Mesendoderm (in vitro differentiated cells): ENCODE results near the gene OLIG1. TPM values are rescaled to one million over a fixed set of nuclear protein-coding genes. Genes with fewer than 3 reads are reported as not detected.

ENCODE experiments used
- DNase-seq: peaks from one replicate; pipeline ENCODE4 v3.0.0; 2013
- H2AK5ac ChIP-seq: 2 replicates; pipeline ENCODE4 v1.6.1; 2013; ENCODE audit warnings: low read length, inconsistent platforms
- H2BK120ac ChIP-seq: 2 replicates; pipeline ENCODE4 v1.6.1; 2013; ENCODE audit warnings: low read depth, mild to moderate bottlenecking, low read length, moderate library complexity, mixed read lengths
- H2BK15ac ChIP-seq: replicated peaks from 2 replicates; pipeline ENCODE4 v1.6.1; 2013; ENCODE audit warnings: low read depth, mild to moderate bottlenecking, moderate library complexity
- H2BK5ac ChIP-seq: 2 replicates; pipeline ENCODE4 v1.6.1; 2013; ENCODE audit warnings: low read length, inconsistent platforms
- H3K18ac ChIP-seq: 2 replicates; pipeline ENCODE4 v1.6.1; 2013; ENCODE audit warnings: mild to moderate bottlenecking, low read length, mixed read lengths
- H3K23ac ChIP-seq: one replicate; pipeline ENCODE4 v1.6.1; 2013; ENCODE audit warnings: low read length
- H3K27ac ChIP-seq: 2 replicates; pipeline ENCODE4 v1.5.1; 2013; ENCODE audit warnings: low read depth, mild to moderate bottlenecking, inconsistent platforms, low read length, moderate library complexity
- H3K27me3 ChIP-seq: 2 replicates; pipeline ENCODE4 v1.6.1; 2013; ENCODE audit warnings: low read length, control low read depth, mild to moderate bottlenecking, inconsistent platforms; ENCODE audit not compliant: insufficient read depth, poor library complexity
- H3K36me3 ChIP-seq: 2 replicates; pipeline ENCODE4 v1.6.1; 2013; ENCODE audit warnings: low read length, inconsistent platforms; ENCODE audit not compliant: control insufficient read depth, insufficient read depth
- H3K4ac ChIP-seq: one replicate; pipeline ENCODE4 v1.6.1; 2013; ENCODE audit warnings: low read depth, mild to moderate bottlenecking, low read length, moderate library complexity
- H3K4me1 ChIP-seq: 2 replicates; pipeline ENCODE4 v1.6.1; 2013; ENCODE audit warnings: low read depth, low read length, inconsistent platforms; ENCODE audit not compliant: control insufficient read depth
- H3K4me2 ChIP-seq: 2 replicates; pipeline ENCODE4 v1.6.1; 2013; ENCODE audit warnings: low read length
- H3K4me3 ChIP-seq: 2 replicates; pipeline ENCODE4 v1.5.1; 2013; ENCODE audit warnings: mild to moderate bottlenecking, low read length
- H3K56ac ChIP-seq: one replicate; pipeline ENCODE4 v1.6.1; 2013; ENCODE audit warnings: low read length
- H3K79me1 ChIP-seq: 2 replicates; pipeline ENCODE4 v1.6.1; 2013; ENCODE audit warnings: low read length, inconsistent platforms
- H3K79me2 ChIP-seq: 2 replicates; pipeline ENCODE4 v1.6.1; 2013; ENCODE audit warnings: mild to moderate bottlenecking, low read length; ENCODE audit not compliant: control insufficient read depth, insufficient read depth
- H3K9ac ChIP-seq: 2 replicates; pipeline ENCODE4 v1.6.1; 2013; ENCODE audit warnings: low read length, inconsistent platforms
- H4K5ac ChIP-seq: one replicate; pipeline ENCODE4 v1.6.1; 2013; ENCODE audit warnings: low read length
- H4K8ac ChIP-seq: one replicate; pipeline ENCODE4 v1.6.1; 2013; ENCODE audit warnings: low read depth, mild to moderate bottlenecking, control low read depth, low read length, moderate library complexity
- WGBS: extraction: QIAGEN DNeasy Blood & Tissue Kit; methylation state at CpG from one replicate; pipeline ENCODE4 v1.1.7; 2013; ENCODE audit warnings: low lambda C conversion rate, missing lambda C conversion rate; ENCODE audit not compliant: insufficient coverage; ENCODE audit errors: extremely low coverage; 5-methylcytosine and 5-hydroxymethylcytosine counted together
- polyA plus RNA-seq, 2 experiments: library from polyadenylated mRNA; stranded (reverse); fragments of 200-250 nt; gene quantifications; one replicate each; pipeline ENCODE4 v1.2.3, GENCODE V29; 2013

OLIG1 gene
- polyA plus RNA-seq (2013, experiment 1 of 2), result 0.17 TPM
- polyA plus RNA-seq (2013, experiment 2 of 2), result not detected

GRCh38 chr21:33069994-33070743 is at the start of gene OLIG1:
TSS of gene OLIG1 (plus strand) at chr21:33070141. CDS start at chr21:33070247, 106 bp downstream.
- Histone ChIP-seq H3K36me3 (no peaks in the 10 kb centered on the region), H2BK120ac (no peak within 1 kb of the TSS), H3K27ac (no peak within 1 kb of the TSS), H3K4me1 (peaks cover 2% of the 10 kb centered on the region), H3K4me2 (peak within 1 kb of the TSS; percentile 78), H2BK15ac (no peak within 1 kb of the TSS), H2AK5ac (no peak within 1 kb of the TSS), H3K79me2 (no peaks in the 10 kb centered on the region), H3K4ac (no peak within 1 kb of the TSS), H3K56ac (no peak within 1 kb of the TSS), H2BK5ac (no peak within 1 kb of the TSS), H3K27me3 (peaks cover 61% of the 10 kb centered on the region), H4K8ac (no peak within 1 kb of the TSS), H3K9ac (no peak within 1 kb of the TSS), H3K18ac (no peak within 1 kb of the TSS), H3K23ac (no peak within 1 kb of the TSS), H3K4me3 (no peak within 1 kb of the TSS), H3K79me1 (no peaks in the 10 kb centered on the region), H4K5ac (no peak within 1 kb of the TSS)
- no CpG with 5 or more reads among the region's 82 CpGs for WGBS
- DNase-seq, result peak; percentile 72

- no peak overlapping the region for H2BK15ac ChIP-seq
- no peak overlapping the region for H3K4me3 ChIP-seq
These were observed 49.3 kb upstream of the OLIG1 start for GRCh38 chr21:33020558-33021100.

GRCh38 chr21:33021150-33021549 is 48.8 kb upstream of the OLIG1 start:
- no peak for DNase-seq
- Histone ChIP-seq H3K4me1 (no peaks in the 10 kb centered on the region), H2BK120ac (no peak overlapping the region), H3K23ac (no peak overlapping the region), H4K8ac (no peak overlapping the region), H3K18ac (no peak overlapping the region), H4K5ac (no peak overlapping the region), H3K4me3 (no peak overlapping the region), H3K79me2 (no peaks in the 10 kb centered on the region), H3K9ac (no peak overlapping the region), H3K79me1 (no peaks in the 10 kb centered on the region), H2AK5ac (no peak overlapping the region), H3K36me3 (no peaks in the 10 kb centered on the region), H2BK5ac (no peak overlapping the region), H3K27ac (no peak overlapping the region), H2BK15ac (no peak overlapping the region), H3K27me3 (peaks cover 71% of the 10 kb centered on the region), H3K56ac (no peak overlapping the region), H3K4me2 (no peak overlapping the region), H3K4ac (no peak overlapping the region)
- no CpG with 5 or more reads among the region's 11 CpGs for WGBS

More at GRCh38 chr21:33020558-33021100, 49.3 kb upstream of the OLIG1 start:
- no peaks in the 10 kb centered on the region for H3K79me2 ChIP-seq
- H3K18ac ChIP-seq, result no peak overlapping the region
- H3K9ac ChIP-seq, result no peak overlapping the region
- peaks cover 70% of the 10 kb centered on the region for H3K27me3 ChIP-seq
- H3K4me2 ChIP-seq, result no peak overlapping the region
- no peak overlapping the region for H3K23ac ChIP-seq
- WGBS, result no CpG with 5 or more reads among the region's 16 CpGs
- H3K79me1 ChIP-seq, result no peaks in the 10 kb centered on the region
- H3K27ac ChIP-seq, result no peak overlapping the region
- no peak overlapping the region for H2BK120ac ChIP-seq
- no peak overlapping the region for H4K8ac ChIP-seq
- H3K4ac ChIP-seq, result no peak overlapping the region
- H3K36me3 ChIP-seq, result no peaks in the 10 kb centered on the region
- no peak overlapping the region for H3K56ac ChIP-seq
- no peak overlapping the region for H2AK5ac ChIP-seq
- no peak overlapping the region for H2BK5ac ChIP-seq
- no peaks in the 10 kb centered on the region for H3K4me1 ChIP-seq
- no peak for DNase-seq
- H4K5ac ChIP-seq, result no peak overlapping the region

- Histone ChIP-seq H3K18ac (no peak overlapping the region), H3K4me3 (no peak overlapping the region), H3K9ac (no peak overlapping the region), H3K4me1 (no peaks in the 10 kb centered on the region), H2AK5ac (no peak overlapping the region), H3K36me3 (no peaks in the 10 kb centered on the region), H3K27ac (no peak overlapping the region), H3K4ac (no peak overlapping the region), H3K4me2 (no peak overlapping the region), H3K23ac (no peak overlapping the region), H3K79me2 (no peaks in the 10 kb centered on the region), H3K27me3 (peaks cover 75% of the 10 kb centered on the region), H2BK120ac (no peak overlapping the region), H3K56ac (no peak overlapping the region), H4K5ac (no peak overlapping the region), H4K8ac (no peak overlapping the region), H3K79me1 (no peaks in the 10 kb centered on the region), H2BK15ac (no peak overlapping the region), H2BK5ac (no peak overlapping the region)
- DNase-seq, result no peak
- no CpG with 5 or more reads among the region's 4 CpGs for WGBS
These were observed 48.3 kb upstream of the OLIG1 start for GRCh38 chr21:33021667-33022066.

- Histone ChIP-seq H3K4me3 (no peak overlapping the region), H3K23ac (no peak overlapping the region), H4K8ac (no peak overlapping the region), H3K27me3 (peaks cover 80% of the 10 kb centered on the region), H2BK5ac (no peak overlapping the region), H3K79me2 (no peaks in the 10 kb centered on the region), H3K9ac (no peak overlapping the region), H4K5ac (no peak overlapping the region), H3K56ac (no peak overlapping the region), H3K4me1 (no peaks in the 10 kb centered on the region), H2BK120ac (no peak overlapping the region), H3K36me3 (no peaks in the 10 kb centered on the region), H3K79me1 (no peaks in the 10 kb centered on the region), H3K4me2 (no peak overlapping the region), H3K4ac (no peak overlapping the region), H3K18ac (no peak overlapping the region), H2AK5ac (no peak overlapping the region), H3K27ac (no peak overlapping the region), H2BK15ac (no peak overlapping the region)
- DNase-seq, result no peak
- WGBS, result no CpG with 5 or more reads among the region's 17 CpGs
These were observed 47.5 kb upstream of the OLIG1 start for GRCh38 chr21:33022489-33022827.
